Mesothelial cell of epicardium (in vitro differentiated cells): ENCODE data around the gene MSN. TPM values are rescaled to one million over a fixed set of nuclear protein-coding genes. Genes with fewer than 3 reads are reported as not detected.
A peak's percentile ranks its signal among the peaks of the same experiment; 100 is the strongest.
"Not testable (repeated sequence)": the region's sequence is repeated elsewhere in the genome, so short reads cannot be mapped to it uniquely, and the experiment has no call there.

Source experiments
- DNase-seq, 2 experiments: peaks; one replicate each; pipeline ENCODE4 v3.0.0; 2021; ENCODE audit warnings: low spot score in 2 of 2; ENCODE audit not compliant: unreplicated experiment in 2 of 2
- H3K27ac Mint-ChIP-seq: 2 replicates; pipeline ENCODE4 v1.8.0; 2021; ENCODE audit warnings: mixed read lengths
- H3K27me3 Mint-ChIP-seq: 2 replicates; pipeline ENCODE4 v1.8.0; 2021; ENCODE audit warnings: low read depth, mixed read lengths
- H3K36me3 Mint-ChIP-seq: 2 replicates; pipeline ENCODE4 v1.8.0; 2021; ENCODE audit warnings: mixed read lengths
- H3K4me1 Mint-ChIP-seq: 2 replicates; pipeline ENCODE4 v1.8.0; 2021; ENCODE audit warnings: mixed read lengths
- H3K4me3 Mint-ChIP-seq: 2 replicates; pipeline ENCODE4 v1.8.0; 2021; ENCODE audit warnings: mild to moderate bottlenecking, moderate library complexity, mixed read lengths
- H3K9me3 Mint-ChIP-seq: 2 replicates; pipeline ENCODE4 v1.8.0; 2021; ENCODE audit warnings: mixed read lengths
- CTCF ChIP-seq: fragments of 200-600 bp; sonication (generic); IDR thresholded peaks from one replicate; pipeline ENCODE4 v1.5.0; 2021; ENCODE audit warnings: antibody characterized with exemption; ENCODE audit not compliant: unreplicated experiment
- total RNA-seq: library from RNA; stranded (reverse); gene quantifications from 3 replicates; pipeline ENCODE4 v1.2.1, GENCODE V29; 2021

The MSN gene
- 87.8 to 91.2 TPM (median 88.4 TPM) in 3 replicates for total RNA-seq

GRCh38 chrX:65667503-65668376 is at the start of gene MSN:
Gene MSN, plus strand, starts transcription at chrX:65667654. Its CDS starts 188 bp downstream, at chrX:65667842.
- peak in 1 of 2 experiments; percentile 45 for DNase-seq
- Mint-ChIP-seq H3K4me1 (peaks cover 16% of the 10 kb centered on the region), H3K36me3 (no peaks in the 10 kb centered on the region), H3K27ac (peak within 1 kb of the TSS; percentile 90), H3K4me3 (peak within 1 kb of the TSS; percentile 79), H3K27me3 (no peaks in the 10 kb centered on the region), H3K9me3 (peaks cover 14% of the 10 kb centered on the region)
- no peak for TF ChIP-seq CTCF

GRCh38 chrX:65620096-65620705 is 47.3 kb upstream of the MSN start:
- not testable (repeated sequence) for H3K36me3 Mint-ChIP-seq, DNase-seq, H3K27me3 Mint-ChIP-seq, H3K27ac Mint-ChIP-seq, H3K4me1 Mint-ChIP-seq
- H3K9me3 Mint-ChIP-seq, result peaks cover 25% of the 10 kb centered on the region
- peak overlapping the region; percentile 44 for H3K4me3 Mint-ChIP-seq

GRCh38 chrX:65630771-65631170 is 36.7 kb upstream of the MSN start:
- DNase-seq, result no peak
- Mint-ChIP-seq H3K36me3 (no peaks in the 10 kb centered on the region), H3K27me3 (no peaks in the 10 kb centered on the region), H3K4me1 (peaks cover 3% of the 10 kb centered on the region), H3K27ac (no peak overlapping the region), H3K9me3 (peaks cover 32% of the 10 kb centered on the region), H3K4me3 (no peak overlapping the region)
- no peak for TF ChIP-seq CTCF

GRCh38 chrX:65633826-65634225 is 33.6 kb upstream of the MSN start:
- Mint-ChIP-seq H3K9me3 (peaks cover 31% of the 10 kb centered on the region), H3K36me3 (no peaks in the 10 kb centered on the region), H3K4me1 (peaks cover 3% of the 10 kb centered on the region), H3K27me3 (no peaks in the 10 kb centered on the region), H3K4me3 (no peak overlapping the region), H3K27ac (no peak overlapping the region)
- no peak for TF ChIP-seq CTCF
- DNase-seq, result no peak

GRCh38 chrX:65634732-65635131 is 32.7 kb upstream of the MSN start:
- no peak for TF ChIP-seq CTCF
- DNase-seq, result no peak
- Mint-ChIP-seq H3K9me3 (peaks cover 25% of the 10 kb centered on the region), H3K27ac (no peak overlapping the region), H3K4me3 (no peak overlapping the region), H3K4me1 (peaks cover 3% of the 10 kb centered on the region), H3K27me3 (no peaks in the 10 kb centered on the region), H3K36me3 (no peaks in the 10 kb centered on the region)

- no peaks in the 10 kb centered on the region for H3K27me3 Mint-ChIP-seq
- TF ChIP-seq CTCF, result no peak
- H3K9me3 Mint-ChIP-seq, result peaks cover 25% of the 10 kb centered on the region
- H3K36me3 Mint-ChIP-seq, result no peaks in the 10 kb centered on the region
- DNase-seq, result no peak
- no peak overlapping the region for H3K4me3 Mint-ChIP-seq
- H3K4me1 Mint-ChIP-seq, result peaks cover 3% of the 10 kb centered on the region
- peak overlapping the region; percentile 18 for H3K27ac Mint-ChIP-seq
These were observed 32.1 kb upstream of the MSN start for GRCh38 chrX:65635378-65635777.
